ENCODE measurements around the gene PXN.
A peak's percentile ranks its signal among the peaks of the same experiment; 100 is the strongest.

The PXN gene

DNA sequence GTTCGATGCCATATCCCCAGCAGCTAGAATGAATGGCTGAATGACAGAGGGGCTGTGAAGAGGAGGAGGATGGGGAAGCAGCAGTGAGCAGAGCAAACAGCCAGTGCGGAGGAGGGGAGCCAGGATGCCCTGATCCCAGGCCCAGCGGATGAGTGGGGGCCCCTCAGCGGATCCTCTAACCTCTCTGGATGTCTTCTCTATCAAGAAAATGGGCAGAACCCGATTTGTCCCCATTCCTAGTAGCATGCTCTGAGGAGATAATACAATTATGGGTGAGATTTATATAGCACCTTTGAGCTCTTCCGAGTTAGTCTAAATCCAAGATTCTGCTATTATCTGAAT is 34.6 kb downstream of the PXN start:
- peak; percentile 0; the same call in 2 of the 3 replicates for ATAC-seq
- TF ChIP-seq BACH2 (CRISPR knock-in tag; IDR thresholded peaks at IDR 0.05; ENCODE audit: borderline replicate concordance) (no peak), ZC3H10 (CRISPR knock-in tag; IDR thresholded peaks at IDR 0.05) (no peak), TOX (CRISPR knock-in tag; IDR thresholded peaks at IDR 0.05; ENCODE audit: borderline replicate concordance) (no peak), SNAI2 (CRISPR knock-in tag; IDR thresholded peaks at IDR 0.05) (no peak), RARB (CRISPR knock-in tag; IDR thresholded peaks at IDR 0.05) (no peak), TCF4 (CRISPR knock-in tag; IDR thresholded peaks at IDR 0.05; ENCODE audit: borderline replicate concordance) (no peak), ESRRG (CRISPR knock-in tag; IDR thresholded peaks at IDR 0.05) (no peak), ZNF565 (CRISPR knock-in tag; conservative IDR thresholded peaks at IDR 0.05; ENCODE audit: low read depth) (no peak), OSR1 (CRISPR knock-in tag; IDR thresholded peaks at IDR 0.05) (no peak), ZNF8 (CRISPR knock-in tag; IDR thresholded peaks at IDR 0.05) (no peak), PPARA (CRISPR knock-in tag; IDR thresholded peaks at IDR 0.05; ENCODE audit: borderline replicate concordance) (no peak), CSDC2 (CRISPR knock-in tag; IDR thresholded peaks at IDR 0.05) (no peak)
- TF ChIP-seq, protein P1, sequence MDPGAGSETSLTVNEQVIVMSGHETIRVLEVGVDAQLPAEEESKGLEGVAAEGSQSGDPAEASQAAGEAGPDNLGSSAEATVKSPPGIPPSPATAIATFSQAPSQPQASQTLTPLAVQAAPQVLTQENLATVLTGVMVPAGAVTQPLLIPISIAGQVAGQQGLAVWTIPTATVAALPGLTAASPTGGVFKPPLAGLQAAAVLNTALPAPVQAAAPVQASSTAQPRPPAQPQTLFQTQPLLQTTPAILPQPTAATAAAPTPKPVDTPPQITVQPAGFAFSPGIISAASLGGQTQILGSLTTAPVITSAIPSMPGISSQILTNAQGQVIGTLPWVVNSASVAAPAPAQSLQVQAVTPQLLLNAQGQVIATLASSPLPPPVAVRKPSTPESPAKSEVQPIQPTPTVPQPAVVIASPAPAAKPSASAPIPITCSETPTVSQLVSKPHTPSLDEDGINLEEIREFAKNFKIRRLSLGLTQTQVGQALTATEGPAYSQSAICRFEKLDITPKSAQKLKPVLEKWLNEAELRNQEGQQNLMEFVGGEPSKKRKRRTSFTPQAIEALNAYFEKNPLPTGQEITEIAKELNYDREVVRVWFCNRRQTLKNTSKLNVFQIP (CRISPR knock-in tag; IDR thresholded peaks at IDR 0.05; ENCODE audit: borderline replicate concordance, low read depth), result no peak
- TF ChIP-seq, protein P2, sequence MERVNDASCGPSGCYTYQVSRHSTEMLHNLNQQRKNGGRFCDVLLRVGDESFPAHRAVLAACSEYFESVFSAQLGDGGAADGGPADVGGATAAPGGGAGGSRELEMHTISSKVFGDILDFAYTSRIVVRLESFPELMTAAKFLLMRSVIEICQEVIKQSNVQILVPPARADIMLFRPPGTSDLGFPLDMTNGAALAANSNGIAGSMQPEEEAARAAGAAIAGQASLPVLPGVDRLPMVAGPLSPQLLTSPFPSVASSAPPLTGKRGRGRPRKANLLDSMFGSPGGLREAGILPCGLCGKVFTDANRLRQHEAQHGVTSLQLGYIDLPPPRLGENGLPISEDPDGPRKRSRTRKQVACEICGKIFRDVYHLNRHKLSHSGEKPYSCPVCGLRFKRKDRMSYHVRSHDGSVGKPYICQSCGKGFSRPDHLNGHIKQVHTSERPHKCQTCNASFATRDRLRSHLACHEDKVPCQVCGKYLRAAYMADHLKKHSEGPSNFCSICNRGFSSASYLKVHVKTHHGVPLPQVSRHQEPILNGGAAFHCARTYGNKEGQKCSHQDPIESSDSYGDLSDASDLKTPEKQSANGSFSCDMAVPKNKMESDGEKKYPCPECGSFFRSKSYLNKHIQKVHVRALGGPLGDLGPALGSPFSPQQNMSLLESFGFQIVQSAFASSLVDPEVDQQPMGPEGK (CRISPR knock-in tag; IDR thresholded peaks at IDR 0.05; ENCODE audit: borderline replicate concordance), result no peak
- TF ChIP-seq, protein P3, sequence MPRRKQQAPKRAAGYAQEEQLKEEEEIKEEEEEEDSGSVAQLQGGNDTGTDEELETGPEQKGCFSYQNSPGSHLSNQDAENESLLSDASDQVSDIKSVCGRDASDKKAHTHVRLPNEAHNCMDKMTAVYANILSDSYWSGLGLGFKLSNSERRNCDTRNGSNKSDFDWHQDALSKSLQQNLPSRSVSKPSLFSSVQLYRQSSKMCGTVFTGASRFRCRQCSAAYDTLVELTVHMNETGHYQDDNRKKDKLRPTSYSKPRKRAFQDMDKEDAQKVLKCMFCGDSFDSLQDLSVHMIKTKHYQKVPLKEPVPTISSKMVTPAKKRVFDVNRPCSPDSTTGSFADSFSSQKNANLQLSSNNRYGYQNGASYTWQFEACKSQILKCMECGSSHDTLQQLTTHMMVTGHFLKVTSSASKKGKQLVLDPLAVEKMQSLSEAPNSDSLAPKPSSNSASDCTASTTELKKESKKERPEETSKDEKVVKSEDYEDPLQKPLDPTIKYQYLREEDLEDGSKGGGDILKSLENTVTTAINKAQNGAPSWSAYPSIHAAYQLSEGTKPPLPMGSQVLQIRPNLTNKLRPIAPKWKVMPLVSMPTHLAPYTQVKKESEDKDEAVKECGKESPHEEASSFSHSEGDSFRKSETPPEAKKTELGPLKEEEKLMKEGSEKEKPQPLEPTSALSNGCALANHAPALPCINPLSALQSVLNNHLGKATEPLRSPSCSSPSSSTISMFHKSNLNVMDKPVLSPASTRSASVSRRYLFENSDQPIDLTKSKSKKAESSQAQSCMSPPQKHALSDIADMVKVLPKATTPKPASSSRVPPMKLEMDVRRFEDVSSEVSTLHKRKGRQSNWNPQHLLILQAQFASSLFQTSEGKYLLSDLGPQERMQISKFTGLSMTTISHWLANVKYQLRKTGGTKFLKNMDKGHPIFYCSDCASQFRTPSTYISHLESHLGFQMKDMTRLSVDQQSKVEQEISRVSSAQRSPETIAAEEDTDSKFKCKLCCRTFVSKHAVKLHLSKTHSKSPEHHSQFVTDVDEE (CRISPR knock-in tag; IDR thresholded peaks at IDR 0.05), result no peak
- TF ChIP-seq, protein P4, sequence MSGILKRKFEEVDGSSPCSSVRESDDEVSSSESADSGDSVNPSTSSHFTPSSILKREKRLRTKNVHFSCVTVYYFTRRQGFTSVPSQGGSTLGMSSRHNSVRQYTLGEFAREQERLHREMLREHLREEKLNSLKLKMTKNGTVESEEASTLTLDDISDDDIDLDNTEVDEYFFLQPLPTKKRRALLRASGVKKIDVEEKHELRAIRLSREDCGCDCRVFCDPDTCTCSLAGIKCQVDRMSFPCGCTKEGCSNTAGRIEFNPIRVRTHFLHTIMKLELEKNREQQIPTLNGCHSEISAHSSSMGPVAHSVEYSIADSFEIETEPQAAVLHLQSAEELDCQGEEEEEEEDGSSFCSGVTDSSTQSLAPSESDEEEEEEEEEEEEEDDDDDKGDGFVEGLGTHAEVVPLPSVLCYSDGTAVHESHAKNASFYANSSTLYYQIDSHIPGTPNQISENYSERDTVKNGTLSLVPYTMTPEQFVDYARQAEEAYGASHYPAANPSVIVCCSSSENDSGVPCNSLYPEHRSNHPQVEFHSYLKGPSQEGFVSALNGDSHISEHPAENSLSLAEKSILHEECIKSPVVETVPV (CRISPR knock-in tag; IDR thresholded peaks at IDR 0.05), result no peak

DNA sequence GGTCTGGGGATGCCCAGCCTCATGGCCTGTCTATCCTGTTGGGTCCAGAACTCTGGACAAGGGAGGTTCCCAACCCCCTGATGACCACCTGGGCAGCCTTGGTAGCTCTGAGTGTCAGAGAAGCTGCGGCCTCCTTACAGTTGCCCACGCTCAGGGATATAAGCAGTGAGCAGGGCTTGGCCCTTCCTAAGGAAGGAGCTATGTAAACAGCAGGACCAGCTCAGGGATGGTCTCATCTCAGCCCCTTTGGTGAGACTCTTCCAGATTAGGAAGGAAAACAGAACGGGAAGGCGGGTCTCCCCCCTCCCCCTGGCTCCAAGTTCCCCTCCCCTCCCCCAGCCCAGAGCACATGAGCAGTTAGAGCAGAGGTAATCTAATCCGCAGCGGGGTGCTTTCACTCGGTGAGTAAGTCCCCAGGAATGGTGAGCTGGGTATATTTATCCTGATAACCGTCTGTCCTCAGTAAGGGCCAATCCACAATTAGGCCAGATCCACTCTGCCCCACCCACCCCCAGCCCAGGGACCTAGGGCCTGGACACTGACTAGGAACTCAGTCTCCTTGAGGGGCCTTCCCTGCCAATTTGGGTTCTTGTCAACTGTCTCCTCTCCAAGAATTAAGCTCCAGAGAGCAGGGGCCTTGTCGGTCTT is 35.1 kb downstream of the PXN start:
- TF ChIP-seq ZFP3 (CRISPR knock-in tag; IDR thresholded peaks at IDR 0.05) (no peak), ISL1 (CRISPR knock-in tag; IDR thresholded peaks at IDR 0.05) (0 out of 2 replicates have a peak, but pooled peaks have one; percentile 29)
- TF ChIP-seq, protein P2 (CRISPR knock-in tag; IDR thresholded peaks at IDR 0.05; ENCODE audit: borderline replicate concordance), result no peak
- peak; percentile 73 for ATAC-seq

DNA sequence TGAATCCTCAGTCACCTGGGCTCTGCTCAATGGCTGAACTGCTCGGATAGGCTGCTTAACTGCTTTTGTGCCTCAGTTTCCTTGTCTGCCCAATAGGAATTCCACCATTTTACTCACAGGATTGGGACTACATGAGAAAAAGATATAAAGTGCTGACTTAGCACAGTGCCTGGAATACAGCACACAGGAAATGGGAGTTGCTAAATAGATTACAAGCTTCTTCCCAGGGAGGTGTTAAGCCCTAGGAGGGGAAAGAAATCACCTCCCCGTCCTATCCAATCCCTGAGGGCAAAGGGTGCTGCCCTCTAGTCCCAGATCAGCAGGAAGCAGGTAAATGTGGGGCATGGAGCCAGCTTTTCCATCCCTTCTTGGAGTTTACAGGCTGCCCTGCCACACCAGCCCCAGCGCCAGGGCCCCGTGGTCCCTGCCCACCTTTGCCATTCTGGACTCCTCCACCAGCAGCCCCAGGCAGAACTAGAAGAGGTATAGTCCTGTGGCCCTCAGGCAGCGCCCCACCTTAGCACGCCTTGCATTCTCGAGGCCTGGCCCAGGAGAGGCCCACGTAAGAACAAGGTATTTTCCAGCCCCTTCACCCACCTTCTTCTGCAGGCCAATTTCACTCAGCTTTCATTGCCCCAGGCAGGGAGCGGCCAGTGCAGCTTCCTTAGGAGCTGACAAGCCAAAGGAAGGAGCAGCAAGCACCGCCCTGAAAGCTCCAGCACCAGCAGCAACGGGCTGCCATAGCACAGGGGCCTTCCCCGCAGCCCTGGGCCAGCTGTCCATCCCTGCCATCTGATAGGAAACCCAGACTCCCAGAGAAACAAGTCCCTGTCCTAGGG is 35.8 kb downstream of the PXN start:
- peak; percentile 4 for ATAC-seq
- no peak for TF ChIP-seq ZFP3 (CRISPR knock-in tag; IDR thresholded peaks at IDR 0.05)
- no peak for TF ChIP-seq OSR1 (CRISPR knock-in tag; IDR thresholded peaks at IDR 0.05)
- TF ChIP-seq, protein P5, sequence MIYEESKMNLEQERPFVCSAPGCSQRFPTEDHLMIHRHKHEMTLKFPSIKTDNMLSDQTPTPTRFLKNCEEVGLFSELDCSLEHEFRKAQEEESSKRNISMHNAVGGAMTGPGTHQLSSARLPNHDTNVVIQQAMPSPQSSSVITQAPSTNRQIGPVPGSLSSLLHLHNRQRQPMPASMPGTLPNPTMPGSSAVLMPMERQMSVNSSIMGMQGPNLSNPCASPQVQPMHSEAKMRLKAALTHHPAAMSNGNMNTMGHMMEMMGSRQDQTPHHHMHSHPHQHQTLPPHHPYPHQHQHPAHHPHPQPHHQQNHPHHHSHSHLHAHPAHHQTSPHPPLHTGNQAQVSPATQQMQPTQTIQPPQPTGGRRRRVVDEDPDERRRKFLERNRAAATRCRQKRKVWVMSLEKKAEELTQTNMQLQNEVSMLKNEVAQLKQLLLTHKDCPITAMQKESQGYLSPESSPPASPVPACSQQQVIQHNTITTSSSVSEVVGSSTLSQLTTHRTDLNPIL (CRISPR knock-in tag; IDR thresholded peaks at IDR 0.05; ENCODE audit: low read depth), result no peak
- TF ChIP-seq, protein P2 (CRISPR knock-in tag; IDR thresholded peaks at IDR 0.05; ENCODE audit: borderline replicate concordance), result no peak
- TF ChIP-seq, protein P3 (CRISPR knock-in tag; IDR thresholded peaks at IDR 0.05), result no peak
- no peak for TF ChIP-seq ESRRG (CRISPR knock-in tag; IDR thresholded peaks at IDR 0.05)
- TF ChIP-seq TCF4 (CRISPR knock-in tag; IDR thresholded peaks at IDR 0.05; ENCODE audit: borderline replicate concordance), result no peak
- TF ChIP-seq BACH2 (CRISPR knock-in tag; IDR thresholded peaks at IDR 0.05; ENCODE audit: borderline replicate concordance), result no peak

Data from SK-N-SH treated with all-trans-retinoic acid at 6 μM for 48 hours (cell line).